Stimulated activated CD8-positive, alpha-beta memory T cell treated with anti-CD3 and anti-CD28 coated beads, Interleukin-4, amount 100 ng/mL, for 1 hour (primary cell): Measurements from ENCODE around the gene LRP1-AS.

Experiments used
- DNase-seq, 2 donors: peaks; one replicate each; pipeline ENCODE4 v3.0.0-alpha.2; 2020; ENCODE audit warnings: low read depth in 2 of 2, low spot score in 1 of 2

LRP1-AS gene

GRCh38 chr12:57180321-57180989 is 33.0 kb upstream of the LRP1-AS start:
- no peak for DNase-seq

- DNase-seq, result no peak
Measured at GRCh38 chr12:57179331-57180086, 32.1 kb upstream of the LRP1-AS start.

GRCh38 chr12:57178213-57178612 is 30.8 kb upstream of the LRP1-AS start:
- no peak for DNase-seq

GRCh38 chr12:57177354-57177753 is 29.9 kb upstream of the LRP1-AS start:
- no peak for DNase-seq

GRCh38 chr12:57176846-57177245 is 29.4 kb upstream of the LRP1-AS start:
- no peak for DNase-seq

GRCh38 chr12:57176139-57176477 is 28.7 kb upstream of the LRP1-AS start:
- no peak for DNase-seq

- no peak for DNase-seq
Measured at GRCh38 chr12:57175428-57176138, 28.2 kb upstream of the LRP1-AS start.

GRCh38 chr12:57173683-57174082 is 26.3 kb upstream of the LRP1-AS start:
- DNase-seq, result no peak

- DNase-seq, result no peak
Measured at GRCh38 chr12:57173089-57173488, 25.7 kb upstream of the LRP1-AS start.

GRCh38 chr12:57171668-57172067 is 24.2 kb upstream of the LRP1-AS start:
- DNase-seq, result no peak

GRCh38 chr12:57170927-57171326 is 23.5 kb upstream of the LRP1-AS start:
- no peak for DNase-seq

GRCh38 chr12:57170408-57170807 is 23.0 kb upstream of the LRP1-AS start:
- DNase-seq, result no peak

GRCh38 chr12:57169969-57170368 is 22.6 kb upstream of the LRP1-AS start:
- no peak for DNase-seq

GRCh38 chr12:57169046-57169795 is 21.8 kb upstream of the LRP1-AS start:
- DNase-seq, result no peak

GRCh38 chr12:57168058-57168457 is 20.6 kb upstream of the LRP1-AS start:
- DNase-seq, result no peak

GRCh38 chr12:57166971-57167371 is 19.6 kb upstream of the LRP1-AS start:
- DNase-seq, result no peak

GRCh38 chr12:57165741-57166140 is 18.3 kb upstream of the LRP1-AS start:
- no peak for DNase-seq

- no peak for DNase-seq
Measured at GRCh38 chr12:57164966-57165625, 17.7 kb upstream of the LRP1-AS start.

- no peak for DNase-seq
Measured at GRCh38 chr12:57164454-57164853, 17.0 kb upstream of the LRP1-AS start.

- DNase-seq, result no peak
Measured at GRCh38 chr12:57162553-57163125, 15.2 kb upstream of the LRP1-AS start.

- no peak for DNase-seq
Measured at GRCh38 chr12:57161491-57161890, 14.1 kb upstream of the LRP1-AS start.
